Mesodermal cell (in vitro differentiated cells): Measurements from ENCODE around the gene MGRN1.

Experiments
- H3K27ac ChIP-seq: 2 replicates; pipeline ENCODE4 v1.7.0; 2013; ENCODE audit warnings: mild to moderate bottlenecking, low read depth, low read length, moderate library complexity; ENCODE audit not compliant: severe bottlenecking
- H3K36me3 ChIP-seq: 2 replicates; pipeline ENCODE4 v1.7.1; 2013; ENCODE audit warnings: mild to moderate bottlenecking, low read length, moderate library complexity; ENCODE audit not compliant: control insufficient read depth, insufficient read depth
- H3K4me1 ChIP-seq: one replicate; pipeline ENCODE4 v1.7.1; 2013; ENCODE audit warnings: mild to moderate bottlenecking, low read length; ENCODE audit not compliant: insufficient read depth, control insufficient read depth, poor library complexity, severe bottlenecking
- H3K4me3 ChIP-seq: 2 replicates; pipeline ENCODE4 v1.7.0; 2013; ENCODE audit warnings: low read length, control low read depth, mild to moderate bottlenecking; ENCODE audit not compliant: insufficient read depth, poor library complexity, severe bottlenecking; ENCODE audit errors: extremely low read depth
- H3K9me3 ChIP-seq: 2 replicates; pipeline ENCODE4 v1.7.1; 2013; ENCODE audit warnings: mild to moderate bottlenecking, low read length, moderate library complexity; ENCODE audit not compliant: control insufficient read depth
- WGBS, 2 experiments: methylation state at CpG; one replicate each; pipeline ENCODE4 v1.1.5; 2013; ENCODE audit warnings: missing lambda C conversion rate in 2 of 2; ENCODE audit not compliant: insufficient coverage in 2 of 2; 5-methylcytosine and 5-hydroxymethylcytosine counted together

The MGRN1 gene

DNA sequence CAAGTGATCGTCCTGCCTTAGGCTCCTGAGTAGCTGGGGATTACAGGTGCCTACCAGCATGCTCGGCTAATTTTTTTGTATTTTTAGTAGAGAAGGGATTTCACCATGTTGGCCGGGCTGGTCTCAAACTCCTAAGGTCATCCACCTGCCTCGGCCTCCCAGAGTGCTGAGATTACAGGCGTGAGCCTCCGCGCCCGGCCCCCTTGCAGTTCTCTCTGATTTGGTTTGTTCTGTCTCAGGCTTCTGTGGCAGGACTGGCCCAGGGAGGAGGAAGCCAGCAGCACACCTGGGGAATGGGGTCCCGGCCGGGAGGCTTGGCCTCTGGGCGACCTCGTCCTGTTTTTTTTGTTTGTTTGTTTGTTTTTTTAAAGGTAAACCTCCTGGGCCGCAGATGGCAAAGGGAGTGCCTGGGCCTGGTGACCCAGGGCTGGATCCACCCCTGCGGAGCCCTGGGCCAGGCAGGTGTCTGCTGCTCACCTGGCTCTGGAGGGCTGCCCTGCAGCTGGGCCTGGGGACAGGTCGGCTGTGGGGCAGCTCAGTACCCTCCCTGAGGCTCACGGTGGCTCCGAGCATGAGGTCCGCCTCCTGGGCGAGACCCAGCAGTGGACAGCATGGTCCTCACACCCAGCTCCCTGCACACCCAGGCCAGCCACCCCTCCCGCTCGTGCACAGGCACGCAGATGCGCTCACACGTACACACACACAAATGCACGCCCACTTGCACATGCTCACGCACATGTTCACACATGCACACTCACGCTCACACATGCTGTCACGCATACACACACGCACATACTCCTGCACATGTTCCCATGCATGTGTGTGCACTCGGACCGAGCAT lies 65.5 kb downstream of the MGRN1 start:
- 93 to 97% methylated on average over 26 to 28 of the region's 31 CpGs for WGBS, 2 experiments
- Histone ChIP-seq H3K36me3 (peaks cover 39% of the 10 kb centered on the region), H3K4me3 (no peak overlapping the region), H3K4me1 (peaks cover 4% of the 10 kb centered on the region), H3K9me3 (no peaks in the 10 kb centered on the region), H3K27ac (no peak overlapping the region)

GRCh38 chr16:4690946-4691665 lies 66.5 kb downstream of the MGRN1 start:
- H3K27ac ChIP-seq, result no peak overlapping the region
- H3K9me3 ChIP-seq, result no peaks in the 10 kb centered on the region
- H3K4me1 ChIP-seq, result peaks cover 4% of the 10 kb centered on the region
- peaks cover 39% of the 10 kb centered on the region for H3K36me3 ChIP-seq
- WGBS, 2 experiments, result 90 to 93% methylated on average over 16 to 19 of the region's 19 CpGs
- H3K4me3 ChIP-seq, result no peak overlapping the region

GRCh38 chr16:4691666-4692412 lies 67.2 kb downstream of the MGRN1 start:
- 90 to 91% methylated on average over 13 to 16 of the region's 20 CpGs for WGBS, 2 experiments

DNA sequence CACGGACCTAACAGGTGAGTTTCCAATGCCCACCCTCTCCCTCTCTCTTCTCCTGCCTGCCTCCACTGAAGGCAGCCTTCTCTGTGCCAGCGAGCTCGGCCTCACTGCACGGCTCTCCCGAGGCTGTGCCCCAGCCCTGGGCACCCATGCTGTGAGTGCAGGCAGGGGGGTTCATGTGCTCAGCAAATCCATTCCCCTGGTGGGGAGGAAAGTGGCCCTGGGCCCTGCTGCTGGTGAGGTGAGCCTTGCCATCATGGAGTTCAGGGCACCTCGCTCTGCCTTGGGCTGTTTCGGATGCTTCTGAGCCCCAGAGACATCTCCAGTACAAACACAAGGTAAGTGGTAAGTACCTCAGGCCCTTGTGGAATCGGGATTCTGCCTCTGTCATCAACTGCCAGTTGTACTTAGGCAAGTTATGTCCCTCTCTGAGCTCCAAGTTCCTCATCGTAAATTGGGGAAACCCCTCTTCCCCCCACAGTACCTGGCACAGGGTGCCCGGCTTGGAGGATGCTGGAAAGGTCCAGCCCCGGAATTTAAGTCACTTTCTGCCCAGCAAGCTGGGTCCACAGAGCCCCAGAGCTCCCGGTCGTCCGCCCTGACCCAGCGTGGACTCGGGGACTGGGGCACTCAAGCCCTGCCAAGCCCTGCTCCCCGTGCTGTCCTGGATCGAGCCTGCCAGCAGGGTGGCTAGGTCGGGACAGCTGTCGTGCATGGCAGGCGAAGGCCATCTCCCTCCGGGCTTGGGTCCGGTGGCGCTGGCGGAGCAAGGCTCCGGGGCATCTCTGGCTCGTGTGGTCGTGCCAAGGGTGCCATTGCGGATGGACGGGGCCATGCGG lies 68.1 kb downstream of the MGRN1 start:
- H3K9me3 ChIP-seq, result no peaks in the 10 kb centered on the region
- peaks cover 36% of the 10 kb centered on the region for H3K36me3 ChIP-seq
- peak overlapping the region; percentile 49 for H3K27ac ChIP-seq
- peaks cover 4% of the 10 kb centered on the region for H3K4me1 ChIP-seq
- 39 to 44% methylated on average over 28 to 31 of the region's 31 CpGs for WGBS, 2 experiments
- H3K4me3 ChIP-seq, result peak overlapping the region; percentile 92

More at GRCh38 chr16:4691666-4692412, 67.2 kb downstream of the MGRN1 start:
- Histone ChIP-seq H3K27ac (no peak overlapping the region), H3K36me3 (peaks cover 38% of the 10 kb centered on the region), H3K9me3 (no peaks in the 10 kb centered on the region), H3K4me3 (no peak overlapping the region), H3K4me1 (peaks cover 4% of the 10 kb centered on the region)

DNA sequence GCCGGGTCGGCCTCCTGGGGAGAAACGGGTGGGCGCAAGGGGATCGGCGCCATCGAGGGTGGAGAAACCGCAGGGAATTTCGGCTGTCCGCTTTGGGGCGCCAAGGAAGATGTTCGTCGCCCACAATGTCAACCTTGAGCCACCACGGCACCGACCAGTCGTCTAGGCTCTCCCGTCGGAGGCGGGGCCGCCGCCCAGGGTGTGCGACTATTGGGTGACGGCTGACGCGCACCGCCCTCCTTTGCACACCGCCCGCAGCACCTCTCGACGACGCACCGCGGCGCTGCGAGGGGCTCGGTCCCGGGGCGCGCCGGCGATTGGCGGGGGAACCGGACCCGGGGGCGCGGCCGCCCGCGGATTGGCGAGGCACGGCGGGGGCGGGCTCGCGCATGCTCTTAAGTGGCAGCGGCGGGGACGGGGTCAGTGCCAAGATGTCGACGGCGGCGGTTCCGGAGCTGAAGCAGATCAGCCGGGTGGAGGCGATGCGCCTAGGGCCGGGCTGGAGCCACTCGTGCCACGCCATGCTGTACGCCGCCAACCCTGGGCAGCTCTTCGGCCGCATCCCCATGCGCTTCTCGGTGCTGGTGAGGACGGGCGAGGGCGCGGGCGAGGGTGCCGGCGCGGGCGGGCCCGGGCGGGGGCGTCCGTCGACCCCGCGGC lies 68.8 kb downstream of the MGRN1 start, which contains the start of gene NUDT16L1:
NUDT16L1 (plus strand) TSS at position 267 of the 660 bp plus-strand sequence; CDS start at position 432, 165 bp downstream.
- peak within 1 kb of the TSS; percentile 76 for H3K27ac ChIP-seq
- peak within 1 kb of the TSS; percentile 92 for H3K4me3 ChIP-seq

GRCh38 chr16:4693956-4694641 lies 69.5 kb downstream of the MGRN1 start:
- H3K4me3 ChIP-seq, result peak overlapping the region; percentile 92
- 1% methylated on average over 36 to 40 of the region's 54 CpGs for WGBS, 2 experiments
- H3K27ac ChIP-seq, result peak overlapping the region; percentile 76
- no peaks in the 10 kb centered on the region for H3K9me3 ChIP-seq
- peaks cover 4% of the 10 kb centered on the region for H3K4me1 ChIP-seq
- peaks cover 38% of the 10 kb centered on the region for H3K36me3 ChIP-seq

More for the DNA sequence above, 68.8 kb downstream of the MGRN1 start, which contains the start of gene NUDT16L1:
- WGBS, 2 experiments, result 0% methylated on average over 69 to 81 of the region's 91 CpGs
- Histone ChIP-seq H3K36me3 (peaks cover 38% of the 10 kb centered on the region), H3K4me1 (peaks cover 4% of the 10 kb centered on the region), H3K9me3 (no peaks in the 10 kb centered on the region)

DNA sequence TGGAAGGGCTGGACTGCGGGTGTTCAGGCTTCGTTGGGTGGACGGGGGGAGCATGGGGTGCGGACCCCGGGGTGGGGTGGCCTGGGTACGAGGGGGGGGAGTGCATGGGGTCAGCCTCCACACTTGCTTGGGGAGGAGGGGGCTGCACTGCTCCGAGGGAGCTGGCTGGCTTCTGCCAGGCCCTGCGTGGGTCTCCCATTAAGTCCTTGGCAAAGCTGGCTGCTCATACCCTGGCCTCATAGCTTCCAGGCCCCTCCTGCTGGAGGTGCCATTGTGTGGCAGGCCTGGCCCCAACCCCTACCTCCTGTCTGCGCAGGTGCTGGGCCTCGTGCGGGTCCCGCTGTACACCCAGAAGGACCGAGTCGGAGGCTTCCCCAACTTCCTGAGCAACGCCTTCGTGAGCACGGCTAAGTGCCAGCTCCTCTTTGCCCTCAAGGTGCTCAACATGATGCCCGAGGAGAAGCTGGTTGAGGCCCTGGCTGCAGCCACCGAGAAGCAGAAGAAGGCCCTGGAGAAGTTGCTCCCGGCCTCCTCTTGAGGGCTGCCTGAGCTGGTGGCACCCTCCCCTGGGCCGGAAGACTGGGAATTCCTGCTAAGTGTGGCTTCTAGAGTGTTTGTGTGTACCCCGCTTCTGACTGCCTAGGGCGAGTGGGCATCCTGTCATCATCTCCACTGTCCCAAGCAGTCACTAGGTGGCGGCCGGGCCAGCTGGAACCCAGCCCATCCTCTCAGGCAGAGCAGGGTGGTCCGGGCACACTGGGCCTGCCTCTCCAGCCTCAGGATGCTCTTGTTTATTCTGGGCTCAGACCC lies 70.2 kb downstream of the MGRN1 start:
- no peaks in the 10 kb centered on the region for H3K9me3 ChIP-seq
- peaks cover 43% of the 10 kb centered on the region for H3K36me3 ChIP-seq
- peak overlapping the region; percentile 92 for H3K4me3 ChIP-seq
- no peak overlapping the region for H3K27ac ChIP-seq
- H3K4me1 ChIP-seq, result peaks cover 4% of the 10 kb centered on the region
- 86 to 89% methylated on average over 21 of the region's 26 CpGs for WGBS, 2 experiments

- Histone ChIP-seq H3K27ac (peak overlapping the region; percentile 16), H3K36me3 (peaks cover 46% of the 10 kb centered on the region), H3K4me1 (peaks cover 4% of the 10 kb centered on the region), H3K9me3 (no peaks in the 10 kb centered on the region), H3K4me3 (no peak overlapping the region)
- WGBS, 2 experiments, result 93 to 94% methylated on average over 11 to 12 of the region's 12 CpGs
Observed at GRCh38 chr16:4695473-4696171, 71.0 kb downstream of the MGRN1 start.
